ENCODE data around the gene LILRA1.
"Not testable (repeated sequence)": the region's sequence is repeated elsewhere in the genome, so short reads cannot be mapped to it uniquely, and the experiment has no call there.

Gene LILRA1

DNA sequence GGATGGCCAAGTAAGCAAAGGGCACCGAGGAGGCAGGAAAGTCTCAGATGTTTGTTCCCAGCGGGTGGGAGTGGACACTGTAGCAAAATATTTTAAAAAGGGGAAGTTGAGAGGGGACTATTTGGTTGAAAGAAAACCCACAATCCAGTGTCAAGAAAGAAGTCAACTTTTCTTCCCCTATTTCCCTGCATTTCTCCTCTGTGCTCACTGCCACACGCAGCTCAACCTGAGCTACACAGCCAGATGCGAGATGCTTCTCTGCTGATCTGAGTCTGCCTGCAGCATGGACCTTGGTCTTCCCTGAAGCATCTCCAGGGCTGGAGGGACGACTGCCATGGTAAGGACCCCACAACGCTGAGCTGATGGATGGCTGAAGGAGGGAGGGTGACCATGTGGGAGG is at the start of gene LILRA1:
TSS of gene LILRA1 (plus strand) at position 188 of the 400 bp plus-strand sequence. CDS start 613 bp downstream, outside the sequence.
- not testable (repeated sequence) for DNase-seq (ENCODE audit: low spot score); H3K4me3 ChIP-seq; H3K27ac ChIP-seq

DNA sequence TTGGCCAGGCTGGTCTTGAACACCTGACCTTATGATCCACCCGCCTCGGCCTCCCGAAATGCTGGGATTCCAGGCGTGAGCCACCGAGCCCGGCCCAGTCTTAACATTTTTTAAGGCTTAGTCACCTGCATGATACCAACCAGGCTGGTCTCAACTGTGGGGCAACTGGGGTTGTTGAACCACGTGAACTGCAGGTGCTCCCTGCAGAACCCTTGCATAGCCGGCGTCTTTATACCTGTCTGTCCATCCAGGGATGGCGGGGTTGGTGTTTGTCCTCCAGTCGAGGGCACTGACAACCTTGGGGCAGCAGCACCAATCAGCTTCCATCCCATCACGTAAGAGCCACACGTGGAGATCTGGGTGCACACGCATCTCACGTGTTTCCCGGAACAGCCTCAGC is 44.6 kb upstream of the LILRA1 start:
- Histone ChIP-seq H3K4me3 (no peak overlapping the region), H3K27ac (no peak overlapping the region)

DNA sequence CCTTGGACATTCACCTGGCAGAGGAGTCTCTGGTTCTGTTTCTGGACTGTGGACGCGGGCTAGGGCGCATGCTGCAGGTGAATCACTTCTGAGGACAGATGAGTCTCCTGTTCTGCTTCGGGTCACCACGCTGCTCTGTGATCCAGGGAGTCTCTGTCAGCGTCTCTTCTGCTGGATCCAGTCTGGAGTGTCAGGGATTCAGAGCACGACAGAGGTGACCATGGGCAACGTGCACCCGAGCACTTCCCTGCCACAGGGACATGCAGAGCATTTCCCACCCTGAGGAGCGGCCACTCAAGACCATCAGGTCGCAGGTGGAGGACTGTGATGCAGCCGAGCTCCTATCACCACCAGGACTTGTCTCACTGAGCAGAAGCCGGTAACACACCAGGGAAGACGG is 44.2 kb upstream of the LILRA1 start:
- H3K4me3 ChIP-seq, result no peak overlapping the region

More for the DNA sequence above, 44.6 kb upstream of the LILRA1 start:
- DNase-seq (ENCODE audit: low spot score), result no peak
- no peak for TF ChIP-seq CTCF (IDR thresholded peaks at IDR 0.05)

DNA sequence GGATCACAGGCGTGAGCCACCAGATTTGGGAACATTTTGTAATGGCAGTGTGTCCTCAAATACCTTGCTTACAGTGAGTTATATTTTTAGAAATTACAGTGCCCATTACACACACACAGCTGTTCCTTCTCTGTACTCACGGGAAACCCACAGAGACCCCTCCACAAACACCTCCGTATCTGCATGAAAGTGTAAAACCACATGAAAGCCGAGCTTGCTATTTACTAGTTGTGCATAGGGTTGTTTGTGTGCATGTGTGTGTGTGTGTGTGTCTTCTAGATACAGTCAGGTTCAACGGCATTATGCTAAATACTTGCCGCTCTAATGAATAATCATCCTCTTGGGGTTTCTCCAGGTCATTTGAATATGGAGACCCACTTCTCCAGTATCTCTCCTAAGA is 42.1 kb upstream of the LILRA1 start:
- H3K4me3 ChIP-seq, result no peak overlapping the region
- H3K27ac ChIP-seq, result no peak overlapping the region
- no peak for DNase-seq (ENCODE audit: low spot score)
- no peak for TF ChIP-seq CTCF (IDR thresholded peaks at IDR 0.05)

More for the DNA sequence above, 44.2 kb upstream of the LILRA1 start:
- no peak overlapping the region for H3K27ac ChIP-seq
- TF ChIP-seq CTCF (IDR thresholded peaks at IDR 0.05), result no peak
- DNase-seq (ENCODE audit: low spot score), result no peak

GRCh38 chr19:54551950-54552912 is 41.2 kb upstream of the LILRA1 start:
- no peak for TF ChIP-seq CTCF (IDR thresholded peaks at IDR 0.05)
- H3K4me3 ChIP-seq, result no peak overlapping the region
- DNase-seq (ENCODE audit: low spot score), result no peak

GRCh38 chr19:54552913-54553310 is 40.5 kb upstream of the LILRA1 start:
- no peak overlapping the region for H3K4me3 ChIP-seq
- H3K27ac ChIP-seq, result no peak overlapping the region
- DNase-seq (ENCODE audit: low spot score), result no peak
- TF ChIP-seq CTCF (IDR thresholded peaks at IDR 0.05), result no peak

More at GRCh38 chr19:54551950-54552912, 41.2 kb upstream of the LILRA1 start:
- no peak overlapping the region for H3K27ac ChIP-seq

GRCh38 chr19:54554006-54554405 is 39.4 kb upstream of the LILRA1 start:
- H3K4me3 ChIP-seq, result no peak overlapping the region
- no peak for TF ChIP-seq CTCF (IDR thresholded peaks at IDR 0.05)
- no peak overlapping the region for H3K27ac ChIP-seq
- DNase-seq (ENCODE audit: low spot score), result no peak
